SU-DHL-6 (cell line): ENCODE data around the gene LEP.

Experiments used
- EZH2phosphoT487 ChIP-seq: fragments of 200-600 bp; sonication (generic), shearing (Covaris generic); conservative IDR thresholded peaks from 2 replicates; pipeline ENCODE4 v1.6.1; 2018; ENCODE audit warnings: mild to moderate bottlenecking, antibody characterized with exemption, low read length, moderate library complexity, mixed read lengths
- TF ChIP-seq, protein P1 (sequence below): fragments of 200-600 bp; sonication (generic); IDR thresholded peaks from one replicate; pipeline ENCODE4 v1.5.1; 2017; ENCODE audit warnings: antibody characterized with exemption, mild to moderate bottlenecking, low read length, moderate library complexity; ENCODE audit not compliant: insufficient read depth, poor library complexity, severe bottlenecking

DNA sequence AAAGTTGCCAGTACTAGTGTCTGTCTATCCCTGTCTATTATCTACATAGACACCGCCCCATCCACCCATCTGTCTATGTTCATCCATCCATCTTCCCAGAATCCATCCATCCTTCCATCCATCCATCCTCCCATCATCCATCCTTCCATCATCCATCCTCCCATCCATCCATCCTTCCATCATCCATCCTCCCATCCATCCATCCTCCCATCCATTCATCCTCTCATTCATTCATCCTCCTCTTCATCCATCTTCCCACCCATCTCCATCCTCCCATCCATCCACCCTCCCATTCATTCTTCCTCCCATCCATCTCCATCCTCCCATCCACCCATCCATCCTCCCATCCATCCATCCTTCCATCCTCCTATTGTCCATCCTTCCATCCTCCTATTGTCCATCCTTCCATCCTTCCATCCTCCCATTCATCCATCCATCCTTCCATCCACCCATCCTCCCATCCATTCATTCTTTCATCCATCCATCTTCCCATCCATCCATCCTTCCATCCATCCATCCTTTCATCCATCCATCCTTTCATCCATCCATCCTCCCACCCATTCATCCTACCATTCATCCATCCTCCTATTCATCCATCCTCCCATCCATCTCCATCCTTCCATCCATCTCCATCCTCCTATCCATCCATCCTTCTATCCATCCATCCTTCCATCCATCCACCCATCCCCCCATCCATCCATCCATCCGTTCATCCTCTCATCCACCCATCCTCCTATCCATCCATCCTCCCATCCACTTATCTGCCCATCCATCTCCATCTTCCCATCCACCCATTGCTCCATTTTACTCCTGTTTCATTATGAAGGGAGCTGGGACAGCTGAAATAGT lies 14.7 kb upstream of the LEP start:
- TF ChIP-seq EZH2phosphoT487: no peak
- TF ChIP-seq, protein P1, sequence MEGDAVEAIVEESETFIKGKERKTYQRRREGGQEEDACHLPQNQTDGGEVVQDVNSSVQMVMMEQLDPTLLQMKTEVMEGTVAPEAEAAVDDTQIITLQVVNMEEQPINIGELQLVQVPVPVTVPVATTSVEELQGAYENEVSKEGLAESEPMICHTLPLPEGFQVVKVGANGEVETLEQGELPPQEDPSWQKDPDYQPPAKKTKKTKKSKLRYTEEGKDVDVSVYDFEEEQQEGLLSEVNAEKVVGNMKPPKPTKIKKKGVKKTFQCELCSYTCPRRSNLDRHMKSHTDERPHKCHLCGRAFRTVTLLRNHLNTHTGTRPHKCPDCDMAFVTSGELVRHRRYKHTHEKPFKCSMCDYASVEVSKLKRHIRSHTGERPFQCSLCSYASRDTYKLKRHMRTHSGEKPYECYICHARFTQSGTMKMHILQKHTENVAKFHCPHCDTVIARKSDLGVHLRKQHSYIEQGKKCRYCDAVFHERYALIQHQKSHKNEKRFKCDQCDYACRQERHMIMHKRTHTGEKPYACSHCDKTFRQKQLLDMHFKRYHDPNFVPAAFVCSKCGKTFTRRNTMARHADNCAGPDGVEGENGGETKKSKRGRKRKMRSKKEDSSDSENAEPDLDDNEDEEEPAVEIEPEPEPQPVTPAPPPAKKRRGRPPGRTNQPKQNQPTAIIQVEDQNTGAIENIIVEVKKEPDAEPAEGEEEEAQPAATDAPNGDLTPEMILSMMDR: no peak
